GM18520 (cell line): ENCODE data around the gene MAP3K20.
"Not testable (repeated sequence)": the region's sequence is repeated elsewhere in the genome, so short reads cannot be mapped to it uniquely, and the experiment has no call there.

Experiments used
- ATAC-seq: cut with Tn5 transposase; IDR thresholded peaks from one replicate; pipeline ENCODE4 v1.9.1; 2021; ENCODE audit not compliant: unreplicated experiment

The MAP3K20 gene

GRCh38 chr2:173262356-173262755 lies 186.7 kb downstream of the MAP3K20 start:
- not testable (repeated sequence) for ATAC-seq

GRCh38 chr2:173264151-173264550 lies 188.5 kb downstream of the MAP3K20 start:
- no peak for ATAC-seq

- ATAC-seq: peak; percentile 75
Measured at GRCh38 chr2:173264603-173265366, 189.1 kb downstream of the MAP3K20 start.

- no peak for ATAC-seq
Measured at GRCh38 chr2:173271135-173271534, 195.5 kb downstream of the MAP3K20 start.

GRCh38 chr2:173271825-173272224 lies 196.2 kb downstream of the MAP3K20 start:
- ATAC-seq: no peak

GRCh38 chr2:173272849-173273248 lies 197.2 kb downstream of the MAP3K20 start:
- no peak for ATAC-seq

GRCh38 chr2:173278794-173279526 lies 203.3 kb downstream of the MAP3K20 start:
- ATAC-seq: no peak

- ATAC-seq: no peak
Measured at GRCh38 chr2:173279527-173279868, 203.9 kb downstream of the MAP3K20 start.

- ATAC-seq: no peak
Measured at GRCh38 chr2:173280853-173281252, 205.2 kb downstream of the MAP3K20 start.

- ATAC-seq: not testable (repeated sequence)
Measured at GRCh38 chr2:173281898-173282297, 206.3 kb downstream of the MAP3K20 start.

- ATAC-seq: no peak
Measured at GRCh38 chr2:173282795-173283545, 207.3 kb downstream of the MAP3K20 start.

- ATAC-seq: peak; percentile 87
Measured at GRCh38 chr2:173286153-173286809, 210.6 kb downstream of the MAP3K20 start.

GRCh38 chr2:173287594-173287993 lies 211.9 kb downstream of the MAP3K20 start:
- ATAC-seq: no peak

GRCh38 chr2:173288561-173288960 lies 212.9 kb downstream of the MAP3K20 start:
- ATAC-seq: no peak

- no peak for ATAC-seq
Measured at GRCh38 chr2:173290046-173290445, 214.4 kb downstream of the MAP3K20 start.

GRCh38 chr2:173290518-173290917 lies 214.9 kb downstream of the MAP3K20 start:
- ATAC-seq: no peak

- ATAC-seq: no peak
Measured at GRCh38 chr2:173291412-173291811, 215.8 kb downstream of the MAP3K20 start.

GRCh38 chr2:173296235-173296634 lies 220.6 kb downstream of the MAP3K20 start:
- ATAC-seq: no peak

GRCh38 chr2:173298536-173299097 lies 223.0 kb downstream of the MAP3K20 start:
- ATAC-seq: no peak

GRCh38 chr2:173299764-173300163 lies 224.1 kb downstream of the MAP3K20 start:
- no peak for ATAC-seq

- no peak for ATAC-seq
Measured at GRCh38 chr2:173300458-173300857, 224.8 kb downstream of the MAP3K20 start.
